HFFc6 (cell line): ENCODE results near the gene SLC26A3. TPM values are rescaled to one million over a fixed set of nuclear protein-coding genes. Genes with fewer than 3 reads are reported as not detected.

Source experiments
- DNase-seq: peaks from one replicate; pipeline ENCODE4 v3.0.0-alpha.2; 2018
- H3K27ac Mint-ChIP-seq: 2 replicates; pipeline ENCODE4 v1.8.0; 2020; ENCODE audit warnings: mild to moderate bottlenecking, mixed read lengths
- H3K27me3 Mint-ChIP-seq: 2 replicates; pipeline ENCODE4 v1.8.0; 2021; ENCODE audit warnings: mild to moderate bottlenecking, moderate library complexity, mixed read lengths; ENCODE audit not compliant: insufficient read depth
- H3K36me3 Mint-ChIP-seq: 2 replicates; pipeline ENCODE4 v1.8.0; 2021; ENCODE audit warnings: low read depth, mixed read lengths
- H3K4me1 Mint-ChIP-seq: 2 replicates; pipeline ENCODE4 v1.8.0; 2020; ENCODE audit warnings: low read depth, mixed read lengths
- H3K4me3 Mint-ChIP-seq: 2 replicates; pipeline ENCODE4 v1.8.0; 2020; ENCODE audit warnings: mild to moderate bottlenecking, moderate library complexity, mixed read lengths
- H3K9me3 Mint-ChIP-seq: 2 replicates; pipeline ENCODE4 v1.8.0; 2020; ENCODE audit warnings: mild to moderate bottlenecking, mixed read lengths
- CTCF ChIP-seq: fragments of 200-600 bp; sonication (generic); IDR thresholded peaks from 2 replicates; pipeline ENCODE4 v1.5.0; 2021; ENCODE audit warnings: antibody characterized with exemption, mild to moderate bottlenecking
- total RNA-seq, 6 experiments: library from RNA; stranded (reverse); fragmentation: NEBNext Ultra II Directional; extraction: Animal tissue kit (Norgen Biotek cat#: 25700); gene quantifications; 2 replicates in 1 of 6; 3 replicates in 5 of 6; pipeline ENCODE4 v1.2.3, GENCODE V29; 2021

Gene SLC26A3
- total RNA-seq, 6 experiments from 2014 or later: not detected

DNA sequence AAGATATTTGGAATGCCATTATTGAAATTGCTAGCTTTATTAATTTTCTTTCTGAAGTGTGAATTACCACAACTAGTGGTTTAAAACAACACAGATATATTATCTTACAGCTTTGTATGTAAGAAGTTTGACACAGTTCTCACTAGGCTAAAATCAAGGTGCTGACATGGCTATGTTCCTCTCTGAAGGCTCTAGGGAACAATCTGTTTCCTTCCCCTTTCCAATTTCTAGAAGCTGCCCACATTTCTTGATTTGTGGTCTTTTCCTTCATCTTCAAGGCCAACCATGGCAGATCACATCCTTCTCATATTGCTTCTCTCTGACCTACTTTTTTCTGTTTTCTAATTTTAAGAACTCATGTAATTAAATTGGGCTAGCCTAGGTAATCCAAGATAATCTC is 43.3 kb upstream of the SLC26A3 start:
- Mint-ChIP-seq H3K9me3 (no peaks in the 10 kb centered on the region), H3K4me3 (no peak overlapping the region), H3K36me3 (no peaks in the 10 kb centered on the region), H3K27ac (no peak overlapping the region), H3K4me1 (0 out of 2 replicates have a peak, but pooled peaks cover 7% of the 10 kb centered on the region), H3K27me3 (peaks cover 6% of the 10 kb centered on the region)
- DNase-seq: no peak
- no peak for TF ChIP-seq CTCF

GRCh38 chr7:107843184-107843583 is 40.2 kb upstream of the SLC26A3 start:
- H3K4me1 Mint-ChIP-seq: no peaks in the 10 kb centered on the region
- no peak for DNase-seq
- peaks cover 2% of the 10 kb centered on the region for H3K27me3 Mint-ChIP-seq
- H3K36me3 Mint-ChIP-seq: no peaks in the 10 kb centered on the region; the same call in 1 of the 2 replicates
- peaks cover 4% of the 10 kb centered on the region; the same call in 1 of the 2 replicates for H3K9me3 Mint-ChIP-seq
- no peak for TF ChIP-seq CTCF
- H3K27ac Mint-ChIP-seq: no peak overlapping the region
- no peak overlapping the region for H3K4me3 Mint-ChIP-seq

DNA sequence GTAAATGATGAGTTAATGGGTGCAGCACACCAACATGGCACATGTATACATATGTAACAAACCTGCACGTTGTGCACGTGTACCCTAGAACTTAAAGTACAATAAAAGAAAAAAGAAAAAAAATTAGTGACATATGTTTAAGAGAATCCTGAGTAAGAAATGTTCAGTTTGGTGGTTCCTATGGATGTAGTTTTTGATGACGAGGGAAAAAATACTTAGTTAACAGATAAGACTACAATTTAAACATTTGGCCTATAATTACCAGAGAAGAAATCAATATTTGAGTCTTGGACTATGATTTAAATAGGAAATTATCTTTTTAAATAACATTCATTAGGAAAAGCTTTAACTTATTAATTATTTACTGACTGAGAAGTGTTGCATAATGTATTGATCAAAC is 39.2 kb upstream of the SLC26A3 start:
- no peak for DNase-seq
- Mint-ChIP-seq H3K36me3 (no peaks in the 10 kb centered on the region; the same call in 1 of the 2 replicates), H3K4me1 (no peaks in the 10 kb centered on the region), H3K4me3 (no peak overlapping the region), H3K9me3 (peaks cover 4% of the 10 kb centered on the region; the same call in 1 of the 2 replicates), H3K27ac (no peak overlapping the region), H3K27me3 (peaks cover 7% of the 10 kb centered on the region)
- TF ChIP-seq CTCF: no peak

- DNase-seq: no peak
- no peaks in the 10 kb centered on the region; the same call in 1 of the 2 replicates for H3K36me3 Mint-ChIP-seq
- peaks cover 16% of the 10 kb centered on the region for H3K27me3 Mint-ChIP-seq
- TF ChIP-seq CTCF: no peak
- H3K27ac Mint-ChIP-seq: no peak overlapping the region
- no peaks in the 10 kb centered on the region for H3K4me1 Mint-ChIP-seq
- no peak overlapping the region for H3K4me3 Mint-ChIP-seq
- peaks cover 4% of the 10 kb centered on the region; the same call in 1 of the 2 replicates for H3K9me3 Mint-ChIP-seq
These were observed 36.0 kb upstream of the SLC26A3 start for GRCh38 chr7:107838816-107839565.

DNA sequence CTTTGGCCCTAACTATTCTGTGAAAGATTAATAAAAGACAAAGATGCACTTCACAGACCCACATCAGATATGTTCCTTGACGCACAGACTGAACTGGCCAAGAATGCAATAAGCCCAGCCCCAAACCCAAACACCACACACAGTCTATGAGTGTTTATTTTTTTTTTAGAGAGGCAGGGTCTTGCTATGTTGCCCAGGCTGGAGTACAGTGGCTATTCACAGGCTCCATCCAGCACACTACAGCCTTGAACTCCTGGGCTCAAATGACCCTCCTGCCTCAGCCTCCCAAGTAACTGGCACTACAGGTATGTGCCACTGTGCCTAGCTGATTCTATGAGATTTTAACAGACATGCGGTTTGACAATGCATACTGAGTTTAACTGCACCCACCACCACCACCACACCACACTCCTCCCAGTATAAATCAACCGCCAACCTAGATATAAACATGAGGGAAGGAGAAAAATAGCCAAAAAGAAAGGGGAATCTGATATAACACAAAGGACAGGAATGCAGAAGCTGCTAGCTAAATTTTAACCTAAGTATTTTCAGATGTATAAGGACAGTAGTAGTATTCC is 35.1 kb upstream of the SLC26A3 start:
- no peak overlapping the region for H3K4me3 Mint-ChIP-seq
- DNase-seq: no peak
- H3K4me1 Mint-ChIP-seq: no peaks in the 10 kb centered on the region
- no peak overlapping the region for H3K27ac Mint-ChIP-seq
- no peak for TF ChIP-seq CTCF
- H3K27me3 Mint-ChIP-seq: peaks cover 21% of the 10 kb centered on the region
- H3K9me3 Mint-ChIP-seq: peaks cover 4% of the 10 kb centered on the region; the same call in 1 of the 2 replicates
- H3K36me3 Mint-ChIP-seq: no peaks in the 10 kb centered on the region; the same call in 1 of the 2 replicates
